Stimulated activated CD4-positive, alpha-beta T cell treated with anti-CD3 and anti-CD28 coated beads, Interleukin-1b, Interleukin-23, amount 100 ng/mL, for 48 hours (primary cell): ENCODE measurements around the gene PITPNC1.
"Not testable (repeated sequence)": the region's sequence is repeated elsewhere in the genome, so short reads cannot be mapped to it uniquely, and the experiment has no call there.

Experiments
- DNase-seq: peaks from one replicate; pipeline ENCODE4 v3.0.0-alpha.2; 2020

Gene PITPNC1

DNA sequence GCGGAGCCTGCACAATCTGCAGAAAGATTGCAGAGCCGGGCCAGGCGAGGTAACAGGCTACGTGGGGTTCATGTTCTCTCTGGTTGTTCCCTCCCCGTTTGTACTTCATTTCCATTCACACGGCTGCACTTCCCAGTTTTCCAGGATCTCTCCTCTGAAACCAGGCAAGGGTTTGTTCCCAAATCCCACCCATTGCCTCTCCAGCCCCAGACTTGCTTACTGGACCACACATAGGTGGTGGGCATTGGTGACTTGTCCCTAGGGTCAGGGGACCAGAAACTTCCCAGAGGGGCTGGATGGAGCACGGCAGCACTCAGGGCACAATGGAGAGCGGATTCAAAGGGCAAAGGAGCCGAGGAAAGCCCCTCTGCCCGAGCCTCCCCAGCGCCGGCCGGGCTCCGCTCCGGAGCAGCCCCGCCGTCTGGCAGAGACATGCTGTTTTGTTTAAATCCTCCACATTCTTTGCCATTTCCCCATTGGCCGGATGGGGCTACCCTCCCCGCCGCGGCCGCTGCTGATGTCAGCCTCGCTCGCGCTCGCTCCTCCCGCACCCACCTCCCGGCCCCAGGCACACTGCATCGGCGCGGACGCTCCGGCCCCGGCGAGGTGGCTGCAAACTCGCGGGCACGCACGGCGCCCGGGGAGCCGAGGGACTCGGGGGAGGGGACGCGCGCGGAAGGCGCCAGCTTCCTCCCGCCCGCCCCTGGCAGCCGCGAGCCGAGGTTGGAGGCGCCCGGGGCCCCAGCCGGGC, at the start of gene PITPNC1:
Gene PITPNC1 (plus strand): TSS at position 545 of the 751 bp plus-strand sequence.
- DNase-seq, result peak; percentile 87

DNA sequence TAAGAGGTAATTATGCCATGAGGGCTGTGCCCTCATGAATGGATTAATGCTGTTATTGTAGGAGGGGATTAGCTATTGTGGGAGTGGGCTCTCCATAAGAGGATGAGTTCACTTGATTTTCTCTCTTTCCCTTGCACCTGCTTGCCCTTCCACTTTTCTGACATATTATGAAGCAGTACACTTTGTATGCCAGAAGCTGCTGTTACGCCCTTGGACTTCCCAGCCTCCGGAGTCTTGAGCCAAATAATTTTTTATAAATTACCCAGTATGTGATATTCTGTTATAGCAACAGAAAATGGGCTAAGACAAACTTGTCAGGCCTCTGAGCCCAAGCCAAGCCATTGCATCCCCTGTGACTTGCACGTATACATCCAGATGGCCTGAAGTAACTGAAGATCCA, 49.1 kb upstream of the PITPNC1 start:
- no peak for DNase-seq

DNA sequence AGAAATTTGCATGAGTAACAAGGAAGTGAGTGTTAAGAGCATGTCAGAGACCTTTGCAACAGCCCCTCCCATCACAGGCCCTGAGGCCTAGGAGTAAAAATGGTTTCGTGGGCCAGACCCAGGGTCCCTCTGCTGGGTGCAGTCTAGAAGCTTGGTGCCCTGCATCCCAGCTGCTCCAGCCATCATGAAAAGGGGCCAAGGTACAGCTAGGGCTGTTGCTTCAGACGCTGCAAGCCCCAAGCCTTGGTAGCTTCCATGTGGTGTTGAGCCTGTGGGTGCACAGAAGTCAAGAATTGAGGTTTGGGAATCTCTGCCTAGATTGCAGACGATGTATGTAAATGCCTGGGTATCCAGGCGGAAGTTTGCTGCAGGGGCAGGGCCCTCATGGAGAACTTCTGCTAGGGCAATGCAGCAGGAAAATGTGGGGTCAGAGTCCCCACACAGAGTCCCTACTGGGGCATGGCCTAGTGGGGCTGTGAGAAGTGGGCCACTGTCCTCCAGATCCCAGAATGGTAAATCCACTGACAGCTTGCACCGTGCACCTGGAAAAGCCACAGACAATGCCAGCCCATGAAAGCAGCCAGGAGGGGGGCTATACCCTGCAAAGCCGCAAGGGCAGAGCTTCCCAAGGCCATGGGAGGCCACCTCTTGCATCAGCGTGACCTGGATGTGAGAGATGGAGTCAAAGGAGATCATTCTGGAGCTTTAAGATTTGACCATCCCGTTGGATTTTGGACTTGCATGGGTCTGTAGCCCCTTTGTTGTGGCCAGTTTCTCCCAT, 45.5 kb upstream of the PITPNC1 start:
- DNase-seq, result not testable (repeated sequence)

DNA sequence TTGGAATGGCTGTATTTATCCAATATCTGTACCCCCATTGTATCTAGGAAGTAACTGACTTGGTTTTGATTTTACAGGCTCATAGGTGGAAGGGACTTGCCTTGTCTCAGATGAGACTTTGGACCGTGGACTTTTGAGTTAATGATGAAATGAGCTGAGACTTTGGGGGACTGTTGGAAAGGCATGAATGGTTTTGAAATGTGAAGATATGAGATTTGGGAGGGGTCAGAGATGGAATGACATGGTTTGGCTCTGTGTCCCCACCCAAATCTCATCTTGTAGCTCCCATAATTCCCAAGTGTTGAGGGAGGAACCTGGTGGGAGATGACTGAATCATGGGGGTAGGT, 44.9 kb upstream of the PITPNC1 start:
- DNase-seq, result not testable (repeated sequence)

DNA sequence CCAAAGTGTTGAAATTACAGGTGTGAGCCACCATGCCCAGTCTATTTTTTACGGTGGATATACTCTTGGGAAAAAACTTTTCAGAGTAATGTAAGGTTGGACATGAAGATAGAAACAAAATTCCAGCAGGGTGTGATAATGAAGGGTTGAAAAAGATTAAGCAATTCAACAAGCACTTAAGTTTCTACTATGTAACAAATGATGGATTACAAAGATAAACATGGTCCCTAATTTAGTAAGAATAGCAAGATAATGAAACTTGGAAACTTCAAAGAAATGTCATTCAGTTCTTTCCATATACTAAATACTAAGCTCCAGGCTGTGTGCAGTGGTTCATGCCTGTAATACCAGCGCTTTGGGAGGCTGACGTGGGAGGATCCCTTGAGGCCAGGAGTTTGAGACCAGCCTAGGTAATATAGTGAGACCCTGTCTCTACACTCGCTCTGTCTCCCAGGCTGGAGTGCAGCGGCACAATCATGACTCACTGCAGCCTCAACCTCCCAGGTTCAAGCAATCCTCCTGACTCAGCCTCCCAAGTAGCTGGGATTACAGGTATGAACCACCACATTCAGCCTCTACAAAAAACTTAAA, 41.7 kb upstream of the PITPNC1 start:
- DNase-seq, result no peak

DNA sequence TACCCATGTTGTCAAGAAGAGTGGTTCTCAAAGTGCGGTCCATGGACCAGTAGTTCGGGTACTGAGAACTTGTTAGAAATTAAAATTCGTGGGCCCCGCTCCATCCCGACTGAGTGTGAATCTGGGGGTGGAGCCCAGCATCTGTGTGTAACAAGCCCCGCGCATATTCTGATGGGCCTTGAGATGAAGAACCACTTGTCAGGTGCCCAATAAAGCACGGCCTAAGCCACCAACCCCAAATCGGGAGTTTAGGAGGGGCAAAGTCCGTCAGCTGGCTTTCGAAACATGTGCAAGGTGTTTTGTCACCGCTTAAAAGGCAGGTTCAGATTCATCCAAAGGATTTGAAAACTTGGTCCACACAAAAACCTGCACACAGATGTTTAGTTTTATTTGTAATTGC, 40.2 kb upstream of the PITPNC1 start:
- DNase-seq, result no peak

DNA sequence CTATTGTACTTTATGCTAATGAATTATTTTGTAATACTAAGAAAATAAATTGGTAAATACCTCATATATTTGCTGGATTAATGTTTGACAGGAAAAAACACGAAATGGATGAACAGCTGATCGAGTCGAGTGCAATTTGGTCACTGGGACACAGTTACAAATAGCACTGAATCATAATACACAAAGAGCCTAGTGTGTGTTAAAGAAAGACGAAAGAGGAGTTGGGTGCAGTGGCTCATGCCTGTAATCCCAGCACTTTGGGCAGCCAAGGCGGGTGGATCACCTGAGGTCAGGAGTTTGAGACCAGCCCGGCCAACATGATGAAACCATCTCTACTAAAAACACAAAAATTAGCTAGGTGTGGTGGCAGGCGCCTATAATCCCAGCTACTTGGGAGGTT, 38.7 kb upstream of the PITPNC1 start:
- DNase-seq, result not testable (repeated sequence)

DNA sequence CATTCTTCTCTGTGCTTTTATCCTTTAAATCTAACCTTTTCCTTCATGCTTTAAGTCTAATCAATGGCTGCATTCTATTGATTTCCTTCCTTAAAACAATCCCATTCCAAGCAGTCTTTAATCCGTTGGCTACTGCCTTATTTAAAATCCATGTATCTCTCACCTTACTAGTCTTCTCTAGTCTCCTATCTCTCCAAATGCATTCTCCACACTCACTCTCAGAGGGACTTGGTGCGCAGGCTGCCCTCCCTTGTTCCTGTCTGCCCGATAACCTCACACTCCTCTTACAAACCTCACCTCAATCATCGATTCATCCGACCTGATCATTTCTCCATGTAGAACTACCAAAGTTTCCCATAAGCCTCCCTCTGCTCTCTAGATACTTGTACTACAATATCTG, 33.8 kb upstream of the PITPNC1 start:
- DNase-seq, result no peak

DNA sequence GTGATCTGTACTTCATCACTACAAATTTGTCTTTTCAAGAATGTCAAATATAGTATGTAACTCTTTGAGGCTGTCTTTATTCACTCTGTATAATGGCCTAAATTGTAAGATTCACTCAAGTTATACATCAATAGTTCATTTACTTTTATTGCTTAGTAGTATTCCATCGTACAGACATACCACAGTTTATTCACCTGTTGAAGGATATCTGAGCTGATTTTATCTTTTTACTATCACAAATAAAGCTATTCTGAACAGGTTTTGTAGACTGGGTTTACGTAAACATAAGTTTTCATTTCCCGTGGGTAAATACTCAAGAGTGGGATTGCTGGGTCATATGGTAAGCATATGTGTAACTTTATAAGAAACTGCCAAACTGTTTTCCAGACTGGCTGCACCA, 29.3 kb upstream of the PITPNC1 start:
- no peak for DNase-seq

DNA sequence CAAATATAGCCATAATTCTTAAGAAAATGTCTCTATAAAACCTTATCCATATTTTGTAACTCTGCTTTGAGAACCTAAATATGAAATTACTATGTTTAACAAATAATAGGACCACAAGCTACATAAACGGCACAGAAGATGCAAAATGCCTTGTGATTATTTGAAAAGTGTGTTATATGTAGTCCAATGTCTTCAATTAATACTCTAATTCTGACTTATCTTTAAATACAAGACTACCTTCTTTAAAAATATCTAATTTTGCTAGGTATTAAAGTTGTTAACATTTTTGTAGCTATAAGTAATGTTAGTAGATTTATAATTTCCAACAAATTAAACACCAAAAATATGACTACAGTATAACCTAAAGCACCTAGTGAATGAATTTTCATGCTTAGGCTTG, 27.7 kb upstream of the PITPNC1 start:
- no peak for DNase-seq

DNA sequence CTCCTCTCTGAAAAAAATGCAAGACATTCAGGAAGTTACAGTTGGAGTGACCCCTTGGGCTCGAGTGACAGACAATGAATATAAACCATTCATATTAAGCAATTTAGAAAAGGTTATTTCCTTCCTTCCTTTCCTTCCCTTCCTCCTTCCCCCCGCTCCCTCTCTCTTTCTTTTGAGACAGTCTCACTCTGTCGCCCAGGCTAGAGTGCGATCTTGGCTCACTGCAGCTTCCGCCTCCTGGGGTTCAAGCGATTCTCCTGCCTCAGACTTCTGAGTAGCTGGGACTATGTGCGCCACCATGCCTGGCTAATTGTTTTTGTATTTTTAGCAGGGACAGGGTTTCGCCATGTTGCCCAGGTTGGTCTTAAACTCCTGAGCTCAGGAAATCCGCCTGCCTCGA, 23.9 kb upstream of the PITPNC1 start:
- no peak for DNase-seq

DNA sequence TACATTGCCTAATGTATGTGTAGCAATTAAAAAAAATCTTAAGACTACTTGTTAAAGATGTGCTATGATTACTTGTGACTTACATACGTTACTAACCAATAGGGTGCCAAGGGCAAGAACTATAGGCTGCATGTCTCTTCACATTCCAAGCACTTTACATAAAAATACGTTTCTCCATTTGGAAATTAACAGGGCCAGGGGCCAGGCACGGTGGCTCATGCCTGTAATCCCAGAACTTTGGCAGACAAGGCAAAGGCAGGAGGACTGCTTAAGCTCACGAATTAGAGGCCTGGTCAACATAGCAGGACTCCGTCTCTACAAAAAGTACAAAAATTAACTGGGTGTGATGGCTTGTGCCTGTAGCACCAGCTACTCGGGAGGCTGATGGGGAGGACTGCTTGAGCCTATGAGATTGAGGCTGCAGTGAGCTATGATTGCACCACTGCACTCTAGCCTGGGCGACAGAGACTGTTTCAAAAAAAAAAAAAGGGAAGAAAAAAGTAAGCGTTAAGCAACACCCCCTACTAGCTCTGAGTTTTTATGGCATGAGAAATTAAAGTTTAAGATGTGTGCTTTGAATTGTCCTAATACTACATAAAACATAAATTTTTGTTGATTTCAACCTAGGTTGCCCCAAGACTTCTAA, 23.0 kb upstream of the PITPNC1 start:
- no peak for DNase-seq

DNA sequence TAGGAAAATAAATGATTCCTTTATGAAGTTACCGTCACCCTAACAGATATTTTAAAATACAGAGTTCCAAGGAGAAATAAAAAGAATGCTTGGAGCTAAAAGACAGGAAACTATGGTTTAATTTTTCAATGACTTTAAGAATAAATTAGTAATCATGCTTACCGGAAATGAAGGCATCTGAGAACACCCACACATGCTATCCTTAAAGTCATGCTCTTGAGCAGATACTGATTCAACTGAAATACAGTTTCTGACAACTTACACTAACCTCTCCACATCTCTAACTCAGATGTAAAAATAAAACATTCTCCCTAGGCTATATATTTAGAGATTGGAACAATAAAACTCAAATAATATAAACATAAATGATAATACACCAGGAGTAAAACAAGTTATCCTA, 18.5 kb upstream of the PITPNC1 start:
- DNase-seq, result no peak

DNA sequence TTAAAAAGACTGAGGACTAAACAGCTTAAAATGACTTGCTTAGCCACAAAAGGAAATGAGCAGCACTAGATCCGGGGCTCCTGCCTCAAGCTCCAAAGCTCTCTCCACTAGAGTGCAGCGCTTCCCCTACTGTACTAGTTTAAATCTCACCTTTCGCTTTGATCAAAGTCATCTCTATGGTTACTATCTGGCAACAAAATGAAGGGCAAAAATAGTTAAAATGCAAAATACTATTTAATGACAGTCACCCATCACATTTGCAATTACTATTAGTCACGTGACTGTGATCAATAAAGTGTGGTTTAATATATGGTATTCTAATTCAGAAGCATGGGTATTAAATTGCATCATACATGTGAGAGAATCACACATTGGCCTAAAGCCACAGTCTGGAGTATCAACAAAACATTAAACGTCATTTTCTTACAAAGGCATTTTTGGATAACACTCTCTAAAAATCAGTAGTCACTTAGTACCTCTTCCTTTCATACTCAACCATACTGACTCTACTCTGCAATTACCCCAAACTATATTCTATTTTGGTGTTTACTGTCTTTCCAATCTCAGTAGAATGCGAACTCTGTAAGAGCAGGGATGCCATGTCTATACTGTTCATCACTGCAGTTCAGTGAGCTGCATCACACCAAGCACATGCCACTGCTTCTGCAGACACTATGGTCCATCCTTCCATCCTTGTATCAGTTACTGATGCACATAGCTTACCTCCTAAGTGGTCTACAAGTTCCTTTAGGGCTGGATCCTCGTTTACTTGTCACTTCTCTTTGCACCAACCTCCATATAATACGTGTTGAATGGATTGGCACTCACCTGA, 16.9 kb upstream of the PITPNC1 start:
- peak; percentile 64 for DNase-seq

DNA sequence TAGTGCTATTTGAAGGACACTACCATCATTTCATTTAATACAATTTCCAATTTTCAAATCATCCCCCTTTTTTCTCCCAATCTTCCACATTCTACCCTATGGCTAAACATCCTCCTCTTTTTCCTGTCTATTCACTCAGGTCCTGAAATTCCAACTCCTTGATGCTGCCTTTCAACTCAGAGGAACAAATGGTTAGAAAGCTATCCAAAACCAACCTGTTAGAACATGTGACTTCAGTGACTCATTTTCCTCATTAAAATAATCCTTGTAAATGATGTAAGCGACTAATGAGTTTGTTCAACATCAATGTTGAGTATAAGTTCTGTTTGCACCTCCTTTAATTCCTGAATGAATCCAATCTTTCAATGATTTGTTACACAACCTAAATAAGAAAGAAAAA, 16.2 kb upstream of the PITPNC1 start:
- no peak for DNase-seq

DNA sequence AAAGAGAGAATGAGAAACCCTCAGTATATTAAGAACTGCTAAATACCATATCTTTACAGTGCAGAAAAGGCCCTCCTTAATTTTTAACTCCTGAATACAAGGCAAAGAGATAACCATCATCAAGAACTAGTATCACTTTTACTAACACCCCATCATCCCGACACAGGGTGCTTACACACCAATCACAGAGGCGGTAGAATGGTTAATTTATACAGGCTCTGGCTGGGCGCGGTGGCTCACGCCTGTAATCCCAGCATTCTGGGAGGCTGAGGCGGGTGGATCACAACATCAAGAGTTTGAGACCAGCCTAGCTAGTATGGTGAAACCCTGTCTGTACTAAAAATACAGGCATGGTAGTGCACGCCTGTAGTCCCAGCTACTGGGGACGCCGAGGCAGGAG, 14.9 kb upstream of the PITPNC1 start:
- DNase-seq, result no peak

DNA sequence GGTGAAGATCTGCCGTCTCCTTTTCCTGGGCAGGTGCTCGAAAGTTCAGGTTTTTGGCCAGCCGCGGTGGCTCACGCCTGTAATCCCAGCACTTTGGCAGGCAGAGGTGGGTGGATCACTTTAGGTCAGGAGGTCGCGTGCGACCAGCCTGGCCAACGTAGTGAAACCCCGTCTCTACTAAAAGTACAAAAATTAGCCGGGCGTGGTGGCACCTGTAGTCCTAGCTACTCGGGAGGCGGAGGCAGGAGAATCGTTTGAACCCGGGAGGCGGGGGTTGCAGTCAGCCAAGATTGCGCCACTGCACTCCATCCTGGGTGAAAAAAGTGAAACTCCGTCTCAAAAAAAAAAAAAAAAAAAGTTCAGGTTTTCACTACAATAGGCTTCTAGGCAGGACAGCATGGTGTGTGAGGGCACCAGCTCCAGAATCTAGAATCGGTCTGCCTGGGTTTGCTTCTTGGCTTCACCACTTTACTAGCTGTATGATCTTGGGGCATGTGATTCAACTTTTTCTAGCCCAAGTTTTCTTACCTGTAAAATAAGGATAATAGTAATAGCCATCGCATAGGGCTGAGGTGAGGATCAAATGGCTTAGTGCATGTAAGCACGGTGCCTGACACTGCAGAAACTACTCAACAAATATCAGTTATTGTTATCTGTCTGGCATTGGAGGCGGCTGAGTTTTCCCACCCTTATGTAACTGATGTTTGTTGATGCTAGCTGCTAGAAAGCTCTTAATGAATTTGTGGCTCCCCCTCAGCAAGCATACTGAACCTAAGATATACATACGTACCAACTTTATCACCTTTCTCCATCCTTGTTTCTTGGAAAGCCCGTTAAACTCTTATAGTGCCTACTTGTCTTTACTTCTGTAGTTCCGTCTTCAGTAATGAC, 12.0 kb upstream of the PITPNC1 start:
- no peak for DNase-seq

DNA sequence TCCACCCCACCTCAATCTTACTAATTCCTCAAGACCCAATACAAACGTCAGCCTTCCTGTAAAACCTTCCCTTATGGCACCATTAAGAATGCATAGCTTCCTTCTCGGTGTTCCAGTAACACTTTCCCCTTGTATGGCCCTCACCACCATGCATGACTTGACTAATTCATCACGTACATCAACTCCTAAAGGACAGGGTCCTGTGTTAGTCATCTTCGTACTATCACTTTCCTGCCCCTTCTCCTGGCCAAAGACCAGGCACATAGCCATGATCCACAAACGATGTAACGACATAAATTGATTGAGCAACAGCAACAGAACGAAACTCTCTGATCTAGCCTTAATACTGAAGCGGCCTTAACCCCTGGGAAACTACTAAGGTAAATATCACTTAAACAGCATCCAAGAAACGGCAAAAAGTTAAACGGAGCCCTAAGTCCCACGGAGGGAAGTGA, 11.3 kb upstream of the PITPNC1 start:
- peak; percentile 48 for DNase-seq

DNA sequence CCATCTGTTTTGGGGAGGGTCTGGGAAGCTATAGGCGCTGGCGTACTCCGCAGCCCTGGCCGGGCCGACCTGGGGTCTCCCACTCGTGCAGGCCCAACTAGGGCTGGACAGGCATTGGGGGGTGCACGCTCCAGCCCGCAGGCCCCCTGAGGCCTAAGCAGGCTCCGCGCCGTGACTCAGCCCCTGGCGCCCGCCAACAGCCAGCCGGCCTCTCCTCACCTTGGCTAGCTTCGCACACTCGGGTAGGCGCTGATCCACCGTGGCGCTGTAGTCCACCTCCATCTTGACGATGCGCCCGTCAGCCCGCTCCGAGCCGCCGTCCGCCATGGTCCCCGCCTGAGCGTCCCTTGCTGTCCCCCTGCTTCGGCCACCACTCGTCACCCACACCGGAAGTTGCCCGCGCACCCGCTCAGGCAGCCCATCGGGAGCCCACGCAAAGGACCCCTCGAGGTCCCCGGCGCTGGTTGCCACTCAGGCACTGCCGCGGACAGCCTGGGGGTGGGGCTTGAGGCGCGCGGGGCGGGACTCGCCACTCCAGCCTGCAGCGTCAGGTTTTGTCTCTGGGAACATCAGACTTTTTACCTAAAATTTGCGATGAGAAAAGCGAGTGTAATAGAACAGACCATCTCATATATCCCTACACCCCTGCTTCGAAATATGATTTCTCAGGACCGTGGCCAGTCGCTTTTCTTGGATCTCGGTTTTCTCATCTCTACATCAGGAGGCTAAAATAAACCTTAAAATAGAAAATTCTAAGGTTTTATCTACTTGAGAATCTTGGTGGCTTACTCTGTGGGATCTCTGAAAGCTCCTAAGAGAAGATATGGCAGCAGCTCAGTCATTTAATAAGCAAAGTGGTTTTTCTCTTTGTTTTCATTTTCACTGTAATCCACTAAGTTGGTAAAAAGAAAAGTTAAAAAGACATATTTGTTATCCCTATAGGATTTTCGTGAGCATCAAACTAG, 10.6 kb upstream of the PITPNC1 start, which contains the start of gene PSMD12:
Gene PSMD12 (minus strand): TSS at position 385 of the 965 bp plus-strand sequence. CDS start 58 bp downstream, at position 327.
- DNase-seq, result peak; percentile 94

DNA sequence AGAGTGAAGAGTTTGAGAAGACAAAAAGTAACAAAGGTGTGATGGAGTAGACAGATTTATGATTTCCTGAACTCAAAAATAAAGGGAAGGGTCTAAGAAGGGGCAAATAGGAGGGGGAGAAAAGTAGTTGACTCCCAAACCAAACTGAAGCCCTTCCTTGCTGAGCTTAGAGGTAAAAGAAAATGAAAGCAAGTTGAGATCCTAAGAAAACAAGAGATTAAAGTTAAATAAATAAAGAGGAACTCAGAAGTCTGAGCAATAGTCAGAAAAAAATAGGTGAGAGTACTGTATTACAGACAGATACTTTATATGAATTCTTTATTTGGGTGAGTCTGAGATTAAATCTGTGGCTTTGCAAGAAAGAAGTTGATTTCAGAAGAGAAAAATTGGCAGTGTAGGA, 7.4 kb upstream of the PITPNC1 start:
- no peak for DNase-seq
